ENCODE measurements around the gene KTI12.

Gene KTI12

GRCh38 chr1:51986718-51987117, 46.9 kb downstream of the KTI12 start:
- TF ChIP-seq CTCF (IDR thresholded peaks at IDR 0.05; ENCODE audit: insufficient read depth, low read depth, low read length, missing control alignments), result no peak

GRCh38 chr1:51982161-51982560, 51.4 kb downstream of the KTI12 start:
- no peak for TF ChIP-seq CTCF (IDR thresholded peaks at IDR 0.05; ENCODE audit: insufficient read depth, low read depth, low read length, missing control alignments)
- no peak for DNase-seq (ENCODE audit: low read depth)
- no peak overlapping the region for H3K4me3 ChIP-seq (ENCODE audit: low read length)

More at GRCh38 chr1:51986718-51987117, 46.9 kb downstream of the KTI12 start:
- no peak for DNase-seq (ENCODE audit: low read depth)
- no peak overlapping the region for H3K4me3 ChIP-seq (ENCODE audit: low read length)
